Panc1 (cell line): ENCODE results near the gene CES2.

ENCODE experiments used
- CTCF ChIP-seq: fragments of 450-650 bp; IDR thresholded peaks from 2 replicates; pipeline ENCODE4 v1.5.1; 2017; ENCODE audit warnings: mild to moderate bottlenecking
- POLR2AphosphoS5 ChIP-seq: IDR thresholded peaks from 2 replicates; pipeline ENCODE4 v1.6.1; 2012; ENCODE audit warnings: mild to moderate bottlenecking, low read depth, low read length, moderate library complexity
- SIN3A ChIP-seq: IDR thresholded peaks from 2 replicates; pipeline ENCODE4 v1.6.1; 2012; ENCODE audit warnings: low read depth, mild to moderate bottlenecking, low read length, moderate library complexity, borderline replicate concordance; ENCODE audit not compliant: insufficient read depth

- TF ChIP-seq POLR2AphosphoS5 = no peak
- TF ChIP-seq CTCF = no peak
- no peak for TF ChIP-seq SIN3A
Measured at GRCh38 chr16:66988197-66988788, 53.0 kb downstream of the CES2 start, which contains the start of gene CES4A.
